Activated CD8-positive, alpha-beta T cell treated with anti-CD3 and anti-CD28 coated beads for 36 hours (primary cell): Measurements from ENCODE around the gene NKX2-3. TPM values are rescaled to one million over a fixed set of nuclear protein-coding genes. Genes with fewer than 3 reads are reported as not detected.

Source experiments
- ATAC-seq: fragments of 200-7000 bp; cut with Tn5 transposase; one replicate; pipeline ENCODE4 v1.10.0; 2021; ENCODE audit warnings: mild to moderate bottlenecking, moderate library complexity
- CTCF ChIA-PET: fragments of 350-600 bp; sonication (Branson Sonifier 250); formaldehyde crosslinking; loops from one replicate; lab custom pipeline; 2021; ENCODE audit warnings: antibody characterized with exemption; lab: Charles Lee
- POLR2A ChIA-PET: fragments of 350-600 bp; sonication (Branson Sonifier 250); formaldehyde crosslinking; loops from one replicate; lab custom pipeline; 2021; ENCODE audit warnings: antibody characterized with exemption; lab: Charles Lee
- DNase-seq: peaks from one replicate; pipeline ENCODE4 v3.0.0-alpha.2; 2020
- H3K27ac Mint-ChIP-seq: one replicate; pipeline ENCODE4 v1.8.0; 2021; ENCODE audit warnings: mild to moderate bottlenecking, mixed read lengths
- H3K27me3 Mint-ChIP-seq: one replicate; pipeline ENCODE4 v1.8.0; 2021; ENCODE audit warnings: mixed read lengths
- H3K36me3 Mint-ChIP-seq: one replicate; pipeline ENCODE4 v1.8.0; 2021; ENCODE audit warnings: low read depth, mixed read lengths
- H3K4me1 Mint-ChIP-seq: one replicate; pipeline ENCODE4 v1.8.0; 2021; ENCODE audit warnings: low read depth, mixed read lengths
- H3K4me3 Mint-ChIP-seq: one replicate; pipeline ENCODE4 v1.8.0; 2021; ENCODE audit warnings: mild to moderate bottlenecking, moderate library complexity, mixed read lengths
- H3K9me3 Mint-ChIP-seq: one replicate; pipeline ENCODE4 v1.8.0; 2021; ENCODE audit warnings: mixed read lengths
- intact Hi-C: fragments of 100-400 bp; cut with micrococcal nuclease; formaldehyde crosslinking; loops from one replicate; pipeline ENCODE4 v1.10.0; 2022
- total RNA-seq, 2 experiments: library from RNA; stranded (reverse); gene quantifications; one replicate each; pipeline ENCODE4 v1.2.3, GENCODE V29; 2021
- TF ChIP-seq, protein P1 (sequence below): fragments of 200-600 bp; IDR thresholded peaks from one replicate; pipeline ENCODE4 v1.8.0; 2022; ENCODE audit warnings: antibody characterized with exemption, mild to moderate bottlenecking

Gene NKX2-3
- total RNA-seq, 2 experiments from 2014 or later: not detected

DNA sequence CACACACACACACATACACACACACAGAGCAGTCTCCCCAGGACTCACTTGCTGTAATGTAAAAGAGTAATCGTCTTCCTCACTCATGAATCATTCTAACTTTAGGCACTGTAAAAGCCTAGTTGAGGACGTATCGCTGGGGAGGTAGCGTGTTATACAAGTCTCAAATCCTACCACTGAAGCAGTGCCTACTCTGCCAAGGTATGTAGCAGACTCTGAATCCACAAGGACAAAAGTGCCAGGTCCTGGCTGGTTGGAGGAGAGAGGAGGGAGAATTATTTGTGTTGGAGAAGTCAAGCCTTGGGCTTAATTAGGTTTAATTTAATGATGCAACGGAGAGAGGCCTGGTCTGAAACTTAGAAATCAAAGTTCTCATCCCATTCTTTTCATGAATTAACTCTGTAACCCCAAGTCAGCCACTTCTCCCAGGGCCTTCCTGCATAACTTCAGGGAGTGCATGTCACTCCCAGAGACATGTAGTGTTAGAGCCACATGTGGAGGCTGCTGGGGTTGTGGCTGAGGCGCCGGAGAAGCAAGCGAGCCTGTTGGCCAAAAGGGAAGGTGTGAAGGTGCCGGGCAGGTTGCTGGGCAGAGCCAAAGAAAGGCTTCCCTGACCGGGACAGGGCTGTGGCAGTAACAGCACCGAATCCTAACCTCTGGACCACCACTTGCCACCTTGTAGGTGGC lies 36.7 kb downstream of the NKX2-3 start:
- CTCF ChIA-PET: interaction anchor here (1.4 kb wide), 1 partner anchor 9 kb away, joined by 3 read pairs; no protein-coding TSS in a partner anchor

DNA sequence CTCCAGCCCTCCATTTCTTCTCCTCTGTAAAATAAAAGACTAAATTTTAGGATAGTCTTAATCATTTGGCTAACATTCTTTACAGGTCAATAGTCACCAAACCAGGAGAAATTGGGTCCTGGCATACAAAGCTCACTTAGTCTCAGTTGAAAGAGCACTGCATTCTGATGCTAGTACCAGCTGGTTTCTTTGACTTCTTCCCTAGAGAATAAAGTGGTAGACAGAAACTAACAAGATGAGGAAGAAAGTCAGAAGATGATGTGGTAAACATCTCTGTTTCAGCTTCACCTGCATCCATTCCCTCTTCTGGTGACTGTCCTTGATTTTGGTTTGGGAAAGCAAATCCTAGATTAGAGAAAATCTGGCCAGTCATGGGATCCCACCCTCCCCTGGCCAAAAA lies 37.2 kb downstream of the NKX2-3 start:
- TF ChIP-seq, protein P1, sequence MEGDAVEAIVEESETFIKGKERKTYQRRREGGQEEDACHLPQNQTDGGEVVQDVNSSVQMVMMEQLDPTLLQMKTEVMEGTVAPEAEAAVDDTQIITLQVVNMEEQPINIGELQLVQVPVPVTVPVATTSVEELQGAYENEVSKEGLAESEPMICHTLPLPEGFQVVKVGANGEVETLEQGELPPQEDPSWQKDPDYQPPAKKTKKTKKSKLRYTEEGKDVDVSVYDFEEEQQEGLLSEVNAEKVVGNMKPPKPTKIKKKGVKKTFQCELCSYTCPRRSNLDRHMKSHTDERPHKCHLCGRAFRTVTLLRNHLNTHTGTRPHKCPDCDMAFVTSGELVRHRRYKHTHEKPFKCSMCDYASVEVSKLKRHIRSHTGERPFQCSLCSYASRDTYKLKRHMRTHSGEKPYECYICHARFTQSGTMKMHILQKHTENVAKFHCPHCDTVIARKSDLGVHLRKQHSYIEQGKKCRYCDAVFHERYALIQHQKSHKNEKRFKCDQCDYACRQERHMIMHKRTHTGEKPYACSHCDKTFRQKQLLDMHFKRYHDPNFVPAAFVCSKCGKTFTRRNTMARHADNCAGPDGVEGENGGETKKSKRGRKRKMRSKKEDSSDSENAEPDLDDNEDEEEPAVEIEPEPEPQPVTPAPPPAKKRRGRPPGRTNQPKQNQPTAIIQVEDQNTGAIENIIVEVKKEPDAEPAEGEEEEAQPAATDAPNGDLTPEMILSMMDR: no peak
- POLR2A ChIA-PET: no interaction called here
- DNase-seq: no peak
- CTCF ChIA-PET: interaction anchor here (1.4 kb wide), 1 partner anchor 9 kb away, joined by 3 read pairs; no protein-coding TSS in a partner anchor
- intact Hi-C loops: no loop called here
- ATAC-seq: no peak
- Mint-ChIP-seq H3K4me3 (no peak overlapping the region), H3K27ac (no peak overlapping the region), H3K9me3 (no peaks in the 10 kb centered on the region), H3K36me3 (no peaks in the 10 kb centered on the region), H3K4me1 (no peaks in the 10 kb centered on the region), H3K27me3 (peaks cover 20% of the 10 kb centered on the region)

More for the DNA sequence above, 36.7 kb downstream of the NKX2-3 start:
- intact Hi-C loops: no loop called here
- H3K4me3 Mint-ChIP-seq: no peak overlapping the region
- ATAC-seq (no peak), DNase-seq (no peak)
- no peaks in the 10 kb centered on the region for H3K36me3 Mint-ChIP-seq
- TF ChIP-seq, protein P1: no peak
- no peak overlapping the region for H3K27ac Mint-ChIP-seq
- no peaks in the 10 kb centered on the region for H3K4me1 Mint-ChIP-seq
- POLR2A ChIA-PET: no interaction called here
- H3K9me3 Mint-ChIP-seq: no peaks in the 10 kb centered on the region
- H3K27me3 Mint-ChIP-seq: peaks cover 20% of the 10 kb centered on the region

DNA sequence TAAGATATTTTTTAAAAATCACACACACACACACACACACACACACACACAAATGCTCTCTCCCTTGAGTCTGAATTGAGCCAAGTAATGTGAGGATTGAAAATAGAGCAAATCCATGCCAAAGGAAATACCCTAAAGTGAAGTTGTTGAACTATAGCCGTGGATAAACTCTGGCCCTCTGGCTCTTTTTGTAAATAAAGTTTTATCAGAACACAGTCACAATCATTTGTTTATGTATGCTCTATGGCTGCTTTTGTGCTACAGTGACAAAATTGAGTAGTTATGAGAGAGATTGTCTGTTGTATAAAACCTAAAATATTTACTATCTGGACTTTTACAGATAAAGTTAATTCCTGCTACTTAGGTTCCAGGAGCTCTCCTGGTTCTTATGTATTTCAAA lies 39.1 kb downstream of the NKX2-3 start:
- peaks cover 14% of the 10 kb centered on the region for H3K27me3 Mint-ChIP-seq
- no peak for DNase-seq
- ATAC-seq: no peak
- intact Hi-C loops: no loop called here
- POLR2A ChIA-PET: no interaction called here
- H3K36me3 Mint-ChIP-seq: no peaks in the 10 kb centered on the region
- CTCF ChIA-PET: interaction anchor here (2.8 kb wide), 1 partner anchor 12 kb away, joined by 11 read pairs; no protein-coding TSS in a partner anchor
- no peaks in the 10 kb centered on the region for H3K4me1 Mint-ChIP-seq
- no peak overlapping the region for H3K4me3 Mint-ChIP-seq
- TF ChIP-seq, protein P1: no peak
- H3K27ac Mint-ChIP-seq: no peak overlapping the region
- H3K9me3 Mint-ChIP-seq: no peaks in the 10 kb centered on the region

DNA sequence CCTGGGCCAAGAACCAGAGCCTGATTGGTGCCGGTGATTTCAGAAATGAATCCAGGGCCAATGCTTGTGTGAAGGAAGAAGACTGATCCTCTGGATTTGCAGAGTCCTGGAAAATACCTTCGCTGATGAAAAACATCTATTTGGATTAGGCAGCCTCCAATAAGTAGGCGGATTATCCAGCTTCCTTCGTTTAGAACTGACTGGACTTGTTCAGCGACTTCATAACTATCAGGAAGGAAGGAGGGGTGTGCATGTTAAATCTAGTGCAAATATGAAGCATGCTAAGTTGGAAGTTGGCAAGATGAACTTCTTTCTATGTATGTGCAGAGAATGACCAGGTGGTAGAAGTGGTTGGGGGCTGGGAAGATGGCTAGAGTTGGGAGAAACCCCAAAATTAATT lies 41.0 kb downstream of the NKX2-3 start:
- no peak for ATAC-seq
- Mint-ChIP-seq H3K9me3 (no peaks in the 10 kb centered on the region), H3K36me3 (no peaks in the 10 kb centered on the region), H3K4me3 (no peak overlapping the region), H3K4me1 (no peaks in the 10 kb centered on the region), H3K27ac (no peak overlapping the region), H3K27me3 (peaks cover 13% of the 10 kb centered on the region)
- ChIA-PET CTCF (interaction anchor here (2.8 kb wide), 1 partner anchor 14 kb away, joined by 11 read pairs; no protein-coding TSS in a partner anchor), POLR2A (no interaction called here)
- DNase-seq: no peak
- intact Hi-C loops: no loop called here
- TF ChIP-seq, protein P1: no peak

DNA sequence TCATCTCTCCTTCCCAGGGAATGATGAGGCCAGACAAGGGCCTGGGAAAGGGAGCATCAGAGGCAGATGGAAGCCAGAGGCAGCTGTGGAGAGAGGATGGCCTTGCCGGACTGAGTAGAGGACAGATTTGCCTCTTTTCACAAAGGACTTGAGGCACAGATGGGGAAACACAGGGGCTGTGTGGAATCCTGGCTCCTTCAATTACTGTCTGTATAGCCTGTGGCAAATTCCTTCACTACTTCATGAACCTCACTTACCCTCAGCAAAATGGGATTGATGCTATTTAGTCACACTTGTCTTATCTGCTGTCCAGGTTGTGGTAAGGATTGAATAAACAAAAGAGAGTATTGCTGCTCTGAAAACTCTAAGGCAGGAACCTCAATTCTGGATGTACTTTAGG lies 47.2 kb downstream of the NKX2-3 start:
- H3K9me3 Mint-ChIP-seq: no peaks in the 10 kb centered on the region
- H3K4me1 Mint-ChIP-seq: no peaks in the 10 kb centered on the region
- no peak for DNase-seq
- intact Hi-C loops: no loop called here
- ChIA-PET CTCF (no interaction called here), POLR2A (interaction anchor here (0.9 kb wide), 1 partner anchor 171 kb away, joined by 3 read pairs; no protein-coding TSS in a partner anchor)
- ATAC-seq: no peak
- H3K4me3 Mint-ChIP-seq: no peak overlapping the region
- no peaks in the 10 kb centered on the region for H3K36me3 Mint-ChIP-seq
- peaks cover 4% of the 10 kb centered on the region for H3K27me3 Mint-ChIP-seq
- TF ChIP-seq, protein P1: no peak
- H3K27ac Mint-ChIP-seq: no peak overlapping the region
